ENCODE measurements around the gene SETD5. TPM values are rescaled to one million over a fixed set of nuclear protein-coding genes. Genes with fewer than 3 reads are reported as not detected.

Gene SETD5
- total RNA-seq, 3 donors from 2014 or later, result 94.8 to 132 (median 101) TPM

DNA sequence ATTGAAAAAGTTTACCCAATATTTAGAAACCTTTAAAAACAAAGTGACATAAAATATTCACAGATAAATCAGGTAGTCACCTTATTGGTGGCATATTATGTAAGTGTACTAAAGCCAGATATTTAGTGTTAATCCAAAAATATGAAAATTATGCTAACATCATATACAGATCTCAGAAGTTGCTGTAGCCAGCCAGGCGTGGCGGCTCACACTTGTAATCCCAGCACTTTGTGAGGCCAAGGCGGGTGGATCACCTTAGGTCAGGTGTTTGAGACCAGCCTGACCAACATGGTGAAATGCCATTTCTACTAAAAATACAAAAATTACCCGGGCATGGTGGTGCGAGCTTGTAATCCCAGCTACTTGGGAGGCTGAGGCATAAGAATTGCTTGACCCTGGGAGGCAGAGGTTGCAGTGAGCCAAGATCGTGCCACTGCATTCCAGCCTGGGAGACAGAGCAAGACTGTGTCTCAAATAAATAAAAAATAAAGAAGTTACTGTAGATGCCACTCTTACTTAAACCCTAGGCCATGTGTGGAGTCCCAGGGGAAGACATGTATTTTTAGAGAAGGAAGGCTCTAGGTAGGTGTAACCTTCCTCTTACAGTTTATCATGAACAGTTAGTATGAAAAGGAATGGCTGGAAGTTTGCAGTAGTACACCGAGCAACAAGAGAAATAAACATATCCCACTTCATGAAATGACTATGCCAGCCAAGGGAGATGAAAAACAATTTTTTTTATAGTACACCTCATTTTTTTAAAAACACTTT lies 9.6 kb downstream of the SETD5 start:
- Histone ChIP-seq H3K4me3 (no peak overlapping the region), H3K9me3 (no peaks in the 10 kb centered on the region), H3K36me3 (ENCODE audit: low read depth) (no peaks in the 10 kb centered on the region), H3K4me1 (ENCODE audit: low read depth) (peaks cover 31% of the 10 kb centered on the region)
- TF ChIP-seq, protein P1, sequence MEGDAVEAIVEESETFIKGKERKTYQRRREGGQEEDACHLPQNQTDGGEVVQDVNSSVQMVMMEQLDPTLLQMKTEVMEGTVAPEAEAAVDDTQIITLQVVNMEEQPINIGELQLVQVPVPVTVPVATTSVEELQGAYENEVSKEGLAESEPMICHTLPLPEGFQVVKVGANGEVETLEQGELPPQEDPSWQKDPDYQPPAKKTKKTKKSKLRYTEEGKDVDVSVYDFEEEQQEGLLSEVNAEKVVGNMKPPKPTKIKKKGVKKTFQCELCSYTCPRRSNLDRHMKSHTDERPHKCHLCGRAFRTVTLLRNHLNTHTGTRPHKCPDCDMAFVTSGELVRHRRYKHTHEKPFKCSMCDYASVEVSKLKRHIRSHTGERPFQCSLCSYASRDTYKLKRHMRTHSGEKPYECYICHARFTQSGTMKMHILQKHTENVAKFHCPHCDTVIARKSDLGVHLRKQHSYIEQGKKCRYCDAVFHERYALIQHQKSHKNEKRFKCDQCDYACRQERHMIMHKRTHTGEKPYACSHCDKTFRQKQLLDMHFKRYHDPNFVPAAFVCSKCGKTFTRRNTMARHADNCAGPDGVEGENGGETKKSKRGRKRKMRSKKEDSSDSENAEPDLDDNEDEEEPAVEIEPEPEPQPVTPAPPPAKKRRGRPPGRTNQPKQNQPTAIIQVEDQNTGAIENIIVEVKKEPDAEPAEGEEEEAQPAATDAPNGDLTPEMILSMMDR (IDR thresholded peaks at IDR 0.05), result no peak
- intact Hi-C loops (cut with DNase I, micrococcal nuclease), result no loop called here
- ATAC-seq (no peak), DNase-seq (no peak)

DNA sequence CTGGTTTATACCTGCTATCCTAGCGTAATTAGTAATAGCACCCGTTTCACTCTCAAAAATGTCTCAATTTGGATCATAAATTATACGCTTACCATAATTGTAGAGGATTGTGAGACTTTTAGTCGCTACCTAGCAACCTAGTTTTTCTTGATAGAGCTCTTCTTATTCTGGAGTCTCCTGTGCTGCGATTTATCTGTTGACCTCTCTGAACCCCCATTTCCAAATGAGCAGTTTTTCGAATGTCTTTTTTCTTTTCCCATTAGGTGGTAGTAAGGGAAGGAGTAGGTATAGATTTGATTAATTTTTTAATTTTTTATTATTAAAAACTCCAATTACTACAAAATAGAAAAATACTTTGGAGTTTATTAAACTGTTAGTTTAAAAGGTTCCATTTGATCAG lies 10.6 kb downstream of the SETD5 start:
- DNase-seq, result no peak
- Histone ChIP-seq H3K4me3 (no peak overlapping the region), H3K4me1 (ENCODE audit: low read depth) (peaks cover 27% of the 10 kb centered on the region), H3K36me3 (ENCODE audit: low read depth) (no peaks in the 10 kb centered on the region), H3K9me3 (no peaks in the 10 kb centered on the region)
- no peak for ATAC-seq
- intact Hi-C loops (cut with DNase I, micrococcal nuclease), result no loop called here
- TF ChIP-seq, protein P1 (IDR thresholded peaks at IDR 0.05), result no peak

DNA sequence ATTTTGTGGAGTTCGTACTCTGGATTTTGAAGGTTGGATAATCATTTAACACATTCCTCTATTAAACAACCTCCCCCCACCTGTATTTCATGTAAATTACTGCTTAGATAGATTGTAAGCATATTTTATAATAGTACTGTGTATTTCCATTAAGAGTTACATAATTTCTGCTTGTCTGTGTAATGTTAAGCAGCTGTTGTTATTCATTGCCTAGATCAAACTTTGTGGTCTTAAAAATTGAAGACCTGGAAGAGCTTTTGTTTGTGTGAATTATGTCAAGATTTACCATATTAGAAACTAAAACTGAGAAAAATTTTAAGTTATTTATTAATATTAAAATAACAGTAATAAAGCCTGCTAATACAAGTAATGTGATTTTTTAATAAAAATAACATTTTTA lies 11.1 kb downstream of the SETD5 start:
- no peak for ATAC-seq
- H3K4me1 ChIP-seq (ENCODE audit: low read depth), result peaks cover 23% of the 10 kb centered on the region

DNA sequence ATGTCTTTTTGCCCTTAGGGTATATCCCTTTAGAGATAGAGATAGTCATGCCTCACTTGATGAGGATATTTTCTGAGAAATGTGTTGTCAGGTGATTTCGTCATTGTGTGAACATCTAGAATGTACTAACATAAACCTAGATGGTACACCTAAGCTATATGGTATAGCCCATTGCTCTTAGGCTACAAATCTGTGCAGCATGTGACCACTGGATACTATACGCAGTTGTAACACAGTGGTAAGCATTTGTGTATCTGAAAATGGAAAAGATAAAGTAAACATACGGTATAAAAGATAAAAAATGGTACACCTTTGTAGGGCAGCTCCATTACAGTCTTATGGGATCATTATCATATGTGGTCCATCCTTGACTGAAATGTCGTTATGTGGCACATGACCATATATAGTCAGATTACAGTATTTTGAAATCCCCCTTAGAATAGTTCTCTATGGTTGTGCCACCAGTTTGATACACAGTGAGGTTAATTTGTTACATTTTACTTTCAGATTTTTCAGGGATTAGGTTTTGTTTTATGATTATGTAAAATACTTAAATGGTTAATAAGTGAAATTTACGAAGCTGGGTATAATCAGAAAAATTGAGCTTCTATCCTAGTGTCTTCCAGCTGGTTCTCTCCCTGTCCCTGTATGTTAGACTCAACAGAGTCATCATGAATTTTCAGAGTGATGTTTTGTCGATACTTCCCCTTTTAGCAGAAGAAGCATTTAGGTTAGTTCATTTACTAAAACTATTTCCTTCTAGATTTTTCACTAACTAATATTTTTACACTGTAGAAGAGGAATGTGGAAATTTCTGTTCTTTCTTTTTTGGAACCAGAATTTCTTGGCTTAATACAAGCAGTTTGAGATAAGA lies 12.8 kb downstream of the SETD5 start:
- H3K4me1 ChIP-seq (ENCODE audit: low read depth), result peaks cover 15% of the 10 kb centered on the region
- DNase-seq (no peak), ATAC-seq (no peak)
- H3K9me3 ChIP-seq, result no peaks in the 10 kb centered on the region
- H3K36me3 ChIP-seq (ENCODE audit: low read depth), result no peaks in the 10 kb centered on the region
- intact Hi-C loops (cut with DNase I, micrococcal nuclease), result no loop called here
- TF ChIP-seq, protein P1 (IDR thresholded peaks at IDR 0.05), result no peak
- H3K4me3 ChIP-seq, result no peak overlapping the region

More for the DNA sequence above, 11.1 kb downstream of the SETD5 start:
- intact Hi-C loops (cut with DNase I, micrococcal nuclease), result no loop called here
- Histone ChIP-seq H3K36me3 (ENCODE audit: low read depth) (no peaks in the 10 kb centered on the region), H3K4me3 (no peak overlapping the region), H3K9me3 (no peaks in the 10 kb centered on the region)
- TF ChIP-seq, protein P1 (IDR thresholded peaks at IDR 0.05), result no peak
- no peak for DNase-seq

DNA sequence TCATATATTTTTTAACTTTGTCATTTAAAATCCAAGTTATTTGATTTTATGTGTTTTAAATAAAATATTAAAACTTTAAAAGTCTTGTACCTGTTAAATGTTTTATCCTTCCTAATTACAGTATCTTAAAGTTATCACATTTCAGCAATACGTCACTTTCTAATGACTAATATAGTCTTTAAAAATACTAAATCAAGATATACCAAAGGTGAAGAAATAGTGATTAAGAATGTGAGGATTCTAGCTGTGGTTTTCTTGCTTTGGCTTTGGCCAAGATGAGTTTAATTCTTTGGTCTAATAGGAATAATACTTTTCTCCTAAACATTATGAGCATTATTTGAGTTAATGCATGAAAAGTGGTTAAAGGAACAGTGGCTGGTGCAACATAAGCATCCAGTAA lies 13.9 kb downstream of the SETD5 start:
- no peaks in the 10 kb centered on the region for H3K36me3 ChIP-seq (ENCODE audit: low read depth)
- intact Hi-C loops (cut with DNase I, micrococcal nuclease), result no loop called here
- H3K9me3 ChIP-seq, result no peaks in the 10 kb centered on the region
- H3K4me1 ChIP-seq (ENCODE audit: low read depth), result peaks cover 14% of the 10 kb centered on the region
- H3K4me3 ChIP-seq, result no peak overlapping the region
- DNase-seq (no peak), ATAC-seq (no peak)
- TF ChIP-seq, protein P1 (IDR thresholded peaks at IDR 0.05), result no peak
